Sigmoid colon (tissue), 4 donors: ENCODE measurements around the gene DDR1.

Source experiments
- EP300 ChIP-seq, 4 donors: sonication (generic); formaldehyde crosslinking; IDR thresholded peaks; one replicate each; pipeline ENCODE4 v1.6.1; 2017; ENCODE audit warnings: antibody characterized with exemption in 4 of 4
- POLR2A ChIP-seq, 2 donors: fragments of 450-650 bp; IDR thresholded peaks; one replicate each; pipeline ENCODE4 v1.6.1; 2016; ENCODE audit warnings: antibody characterized with exemption in 2 of 2, mild to moderate bottlenecking in 2 of 2, moderate library complexity in 2 of 2
- POLR2AphosphoS5 ChIP-seq, 4 donors: sonication (generic); formaldehyde crosslinking; IDR thresholded peaks; one replicate each; pipeline ENCODE4 v1.6.1; 2017; ENCODE audit warnings: antibody characterized with exemption in 4 of 4
- TF ChIP-seq, protein P1 (sequence below), 4 experiments: fragments of 450-650 bp in 3 of 4; fragments of 200-600 bp in 1 of 4; IDR thresholded peaks; one replicate each; pipeline ENCODE4 v1.5.1; 2016 to 2019; ENCODE audit warnings: antibody characterized with exemption in 4 of 4, mild to moderate bottlenecking in 3 of 4, moderate library complexity in 2 of 4

DNA sequence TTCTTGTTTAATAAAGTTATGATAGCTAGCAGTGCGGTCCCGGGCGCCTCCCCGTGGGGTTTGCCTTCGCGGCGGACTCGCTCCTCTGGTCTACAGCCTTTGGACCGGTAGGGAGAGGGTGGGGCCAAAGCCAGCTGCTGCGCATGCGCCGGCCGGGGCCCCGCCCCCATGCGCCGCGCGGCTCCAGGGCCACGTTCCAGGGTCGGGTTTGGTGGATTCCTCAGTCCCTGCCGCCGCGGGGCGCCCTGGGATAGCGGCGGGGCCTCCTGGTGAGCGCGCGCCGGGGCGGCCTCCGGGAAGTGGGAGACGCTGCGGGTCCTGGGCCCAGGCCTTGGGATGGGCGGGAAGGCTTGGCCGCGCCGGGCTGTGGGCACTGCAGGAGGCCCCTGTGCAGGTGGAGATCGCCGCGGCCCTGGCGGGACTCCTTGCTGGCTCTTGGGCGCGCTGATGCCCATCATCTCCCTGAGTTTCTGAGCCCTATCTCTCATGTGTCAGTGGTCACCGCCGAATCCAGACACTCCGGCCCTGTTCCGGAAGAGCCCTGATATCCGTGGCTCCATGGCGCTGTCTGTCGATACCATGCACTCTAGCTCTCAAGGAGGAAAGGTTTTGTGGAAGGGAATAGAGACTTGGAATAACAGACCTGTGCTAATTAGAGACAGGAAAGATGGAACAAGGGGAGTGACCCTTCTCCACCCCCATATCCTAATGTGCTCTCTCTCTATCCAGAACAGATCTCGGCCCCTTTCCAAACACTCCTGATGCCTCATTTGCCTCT lies 29.9 kb downstream of the DDR1 start, which contains the start of gene VARS2:
- TF ChIP-seq, protein P1, sequence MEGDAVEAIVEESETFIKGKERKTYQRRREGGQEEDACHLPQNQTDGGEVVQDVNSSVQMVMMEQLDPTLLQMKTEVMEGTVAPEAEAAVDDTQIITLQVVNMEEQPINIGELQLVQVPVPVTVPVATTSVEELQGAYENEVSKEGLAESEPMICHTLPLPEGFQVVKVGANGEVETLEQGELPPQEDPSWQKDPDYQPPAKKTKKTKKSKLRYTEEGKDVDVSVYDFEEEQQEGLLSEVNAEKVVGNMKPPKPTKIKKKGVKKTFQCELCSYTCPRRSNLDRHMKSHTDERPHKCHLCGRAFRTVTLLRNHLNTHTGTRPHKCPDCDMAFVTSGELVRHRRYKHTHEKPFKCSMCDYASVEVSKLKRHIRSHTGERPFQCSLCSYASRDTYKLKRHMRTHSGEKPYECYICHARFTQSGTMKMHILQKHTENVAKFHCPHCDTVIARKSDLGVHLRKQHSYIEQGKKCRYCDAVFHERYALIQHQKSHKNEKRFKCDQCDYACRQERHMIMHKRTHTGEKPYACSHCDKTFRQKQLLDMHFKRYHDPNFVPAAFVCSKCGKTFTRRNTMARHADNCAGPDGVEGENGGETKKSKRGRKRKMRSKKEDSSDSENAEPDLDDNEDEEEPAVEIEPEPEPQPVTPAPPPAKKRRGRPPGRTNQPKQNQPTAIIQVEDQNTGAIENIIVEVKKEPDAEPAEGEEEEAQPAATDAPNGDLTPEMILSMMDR (IDR thresholded peaks at IDR 0.05), result peak in 2 of 4 experiments; percentile 24 to 34
- peak; percentile 63 to 79 for TF ChIP-seq POLR2A (IDR thresholded peaks at IDR 0.05)
- peak; percentile 64 to 92 (median 90) for TF ChIP-seq POLR2AphosphoS5 (IDR thresholded peaks at IDR 0.05)
- TF ChIP-seq EP300 (IDR thresholded peaks at IDR 0.05), result peak in 1 of 4 donors; percentile 24
